HepG2 (cell line): ENCODE results near the gene CD164L2. TPM values are rescaled to one million over a fixed set of nuclear protein-coding genes. Genes with fewer than 3 reads are reported as not detected.

ENCODE experiments used
- CENPT ChIP-seq: sonication (generic); formaldehyde crosslinking; IDR thresholded peaks from 2 replicates; pipeline ENCODE4 v1.8.0; 2022; ENCODE audit warnings: low read depth, mild to moderate bottlenecking, moderate library complexity, missing genetic modification reagents
- E2F2 ChIP-seq: sonication (generic); formaldehyde crosslinking; IDR thresholded peaks from 2 replicates; pipeline ENCODE4 v1.4.0; 2020; ENCODE audit warnings: missing genetic modification reagents, borderline replicate concordance
- GMEB2 ChIP-seq: IDR thresholded peaks from 2 replicates; pipeline ENCODE4 v1.6.1; 2016; ENCODE audit warnings: missing biosample characterization, missing genetic modification reagents, low read depth
- HINFP ChIP-seq: sonication (generic); formaldehyde crosslinking; IDR thresholded peaks from 2 replicates; pipeline ENCODE4 v1.4.0; 2020; ENCODE audit warnings: low read depth, mild to moderate bottlenecking, missing genetic modification reagents
- NFIC ChIP-seq: IDR thresholded peaks from 2 replicates; pipeline ENCODE4 v1.6.1; 2012; ENCODE audit warnings: mild to moderate bottlenecking, low read length, inconsistent platforms
- PAX8 ChIP-seq: sonication (generic); formaldehyde crosslinking; IDR thresholded peaks from 2 replicates; pipeline ENCODE4 v1.8.0; 2022; ENCODE audit warnings: mild to moderate bottlenecking, missing genetic modification reagents, borderline replicate concordance
- PHF20 ChIP-seq: sonication (generic); formaldehyde crosslinking; IDR thresholded peaks from 2 replicates; pipeline ENCODE4 v1.5.0; 2020; ENCODE audit warnings: mild to moderate bottlenecking, missing genetic modification reagents
- RCOR2 ChIP-seq: IDR thresholded peaks from 2 replicates; pipeline ENCODE4 v1.6.1; 2016; ENCODE audit warnings: missing biosample characterization, missing genetic modification reagents
- SMARCE1 ChIP-seq: fragments of 450-650 bp; IDR thresholded peaks from 2 replicates; pipeline ENCODE4 v1.6.1; 2017; ENCODE audit warnings: borderline replicate concordance
- TARDBP ChIP-seq: sonication (generic); formaldehyde crosslinking; IDR thresholded peaks from 2 replicates; pipeline ENCODE4 v1.8.0; 2022; ENCODE audit warnings: mild to moderate bottlenecking, missing genetic modification reagents
- THAP11 ChIP-seq: IDR thresholded peaks from 2 replicates; pipeline ENCODE4 v1.6.1; 2016; ENCODE audit warnings: missing biosample characterization, missing genetic modification reagents
- ZC3H13 ChIP-seq: sonication (generic); formaldehyde crosslinking; IDR thresholded peaks from 2 replicates; pipeline ENCODE4 v1.8.1; 2023; ENCODE audit warnings: mild to moderate bottlenecking, missing genetic modification reagents, moderate library complexity
- ZHX2 ChIP-seq, 2 experiments: sonication (generic) in 1 of 2; formaldehyde crosslinking in 1 of 2; IDR thresholded peaks; 2 replicates each; pipeline versions ENCODE4 v1.6.1 to v1.9.0; 2014 to 2022; ENCODE audit warnings: antibody characterized with exemption in 1 of 2, borderline replicate concordance in 1 of 2, inconsistent platforms in 1 of 2, low read depth in 1 of 2, missing genetic modification reagents in 1 of 2
- ZNF235 ChIP-seq: sonication (generic); formaldehyde crosslinking; IDR thresholded peaks from 2 replicates; pipeline ENCODE4 v1.8.1; 2023; ENCODE audit warnings: mild to moderate bottlenecking, missing genetic modification reagents, borderline replicate concordance
- ZNF33A ChIP-seq: sonication (generic); formaldehyde crosslinking; IDR thresholded peaks from 2 replicates; pipeline ENCODE4 v1.5.1; 2020; ENCODE audit warnings: missing genetic modification reagents, mild to moderate bottlenecking, moderate library complexity, borderline replicate concordance
- ZNF343 ChIP-seq: sonication (generic); formaldehyde crosslinking; IDR thresholded peaks from 2 replicates; pipeline ENCODE4 v1.4.0; 2020; ENCODE audit warnings: mild to moderate bottlenecking, missing genetic modification reagents
- ZNF446 ChIP-seq: sonication (generic); formaldehyde crosslinking; IDR thresholded peaks from 2 replicates; pipeline ENCODE4 v1.5.0; 2020; ENCODE audit warnings: mild to moderate bottlenecking, missing genetic modification reagents
- ZNF468 ChIP-seq: sonication (generic); formaldehyde crosslinking; IDR thresholded peaks from 2 replicates; pipeline ENCODE4 v1.8.0; 2022; ENCODE audit warnings: mild to moderate bottlenecking, moderate library complexity, missing genetic modification reagents
- ZNF746 ChIP-seq: sonication (generic); formaldehyde crosslinking; IDR thresholded peaks from 2 replicates; pipeline ENCODE4 v1.8.0; 2022; ENCODE audit warnings: mild to moderate bottlenecking, missing genetic modification reagents
- ZNF749 ChIP-seq: sonication (generic); formaldehyde crosslinking; IDR thresholded peaks from 2 replicates; pipeline ENCODE4 v1.8.0; 2022; ENCODE audit warnings: mild to moderate bottlenecking, missing genetic modification reagents, moderate library complexity, borderline replicate concordance
- polyA plus RNA-seq, 8 experiments: library from polyadenylated mRNA; depleted of rRNA in 3 of 8; stranded (reverse) in 7 of 8; unstranded in 1 of 8; fragments of >200 nt; fragmentation: Illumina TruSeq in 4 of 8; extraction: Trizol in 4 of 8; gene quantifications; 2 replicates each; pipeline versions ENCODE4 v1.2.1 to v1.2.3, GENCODE V29; 2011 to 2016; ENCODE audit warnings: low read depth in 4 of 8, missing spikeins in 1 of 8, mixed read lengths in 1 of 8; ENCODE audit not compliant: insufficient read depth in 1 of 8
- total RNA-seq, 5 experiments: library from RNA; depleted of rRNA; stranded (reverse); fragments of >200 nt; fragmentation: Illumina TruSeq; extraction: Trizol; gene quantifications; 2 replicates each; pipeline ENCODE4 v1.2.3, GENCODE V29; 2016; ENCODE audit warnings: low read depth in 1 of 5

CD164L2 gene
- total and polyA plus RNA-seq, 2 of the 13 experiments (the other 11 are each of a cell fraction or from before 2014, with no cell fraction given): not detected

GRCh38 chr1:27392096-27392777 is 9.1 kb upstream of the CD164L2 start, which contains the start of gene GPR3 (continued):
- TF ChIP-seq ZHX2 (IDR thresholded peaks at IDR 0.05; ENCODE audit: low read depth) (no peak), ZHX2 (CRISPR knock-in tag; IDR thresholded peaks at IDR 0.05; ENCODE audit: borderline replicate concordance) (no peak), E2F2 (no peak), PHF20 (CRISPR knock-in tag) (peak; percentile 30; the same call in 1 of the 2 replicates), ZNF235 (CRISPR knock-in tag) (no peak), ZNF33A (CRISPR knock-in tag) (peak; percentile 73; the same call in 1 of the 2 replicates), PAX8 (CRISPR knock-in tag) (no peak), NFIC (no peak), ZNF749 (CRISPR knock-in tag) (no peak), HINFP (CRISPR knock-in tag) (no peak), ZNF746 (CRISPR knock-in tag) (no peak), ZC3H13 (CRISPR knock-in tag) (no peak), ZNF446 (CRISPR knock-in tag) (no peak), GMEB2 (CRISPR knock-in tag) (no peak; the same call in 1 of the 2 replicates), CENPT (no peak), ZNF343 (CRISPR knock-in tag) (no peak), SMARCE1 (no peak), RCOR2 (CRISPR knock-in tag) (no peak), THAP11 (peak; percentile 55), TARDBP (CRISPR knock-in tag) (no peak), ZNF468 (CRISPR knock-in tag) (no peak)
